Measurements from ENCODE around the gene VEZF1. TPM values are rescaled to one million over a fixed set of nuclear protein-coding genes. Genes with fewer than 3 reads are reported as not detected.

VEZF1 gene
- total and polyA plus RNA-seq, 2 of the 8 experiments (the other 6 are each of a cell fraction or from before 2014, with no cell fraction given), result 28.9 to 61.9 TPM

- no peak for TF ChIP-seq GTF2F1 (IDR thresholded peaks at IDR 0.05; ENCODE audit: borderline replicate concordance, low read depth, low read length)
- no peak for TF ChIP-seq KDM4A (IDR thresholded peaks at IDR 0.05; ENCODE audit: low read depth, low read length, severe bottlenecking)
- no peak for TF ChIP-seq CHD2 (IDR thresholded peaks at IDR 0.05; ENCODE audit: low read length)
Measured at GRCh38 chr17:57976594-57976993, 11.5 kb downstream of the VEZF1 start (continued).

Data from H1 (cell line).